ENCODE measurements around the gene TFR2. TPM values are rescaled to one million over a fixed set of nuclear protein-coding genes. Genes with fewer than 3 reads are reported as not detected.

TFR2 gene
- total RNA-seq, 1 donor: 0.31 TPM

- Histone ChIP-seq H3K27me3 (ENCODE audit: insufficient read depth, low read length) (no peaks in the 10 kb centered on the region), H3K9me3 (ENCODE audit: low read depth, low read length) (no peaks in the 10 kb centered on the region), H3K4me1 (ENCODE audit: insufficient read depth, low read length) (peaks cover 12% of the 10 kb centered on the region), H3K4me3 (ENCODE audit: low read length) (no peak overlapping the region)
These were observed 41.2 kb downstream of the TFR2 start for GRCh38 chr7:100599911-100600729.

GRCh38 chr7:100598425-100598824, 42.9 kb downstream of the TFR2 start:
- no peak overlapping the region for H3K4me3 ChIP-seq (ENCODE audit: low read length)
- H3K27me3 ChIP-seq (ENCODE audit: insufficient read depth, low read length): no peaks in the 10 kb centered on the region
- H3K9me3 ChIP-seq (ENCODE audit: low read depth, low read length): no peaks in the 10 kb centered on the region
- H3K4me1 ChIP-seq (ENCODE audit: insufficient read depth, low read length): no peaks in the 10 kb centered on the region

- no peak overlapping the region for H3K4me3 ChIP-seq (ENCODE audit: low read length)
- H3K9me3 ChIP-seq (ENCODE audit: low read depth, low read length): no peaks in the 10 kb centered on the region
- no peaks in the 10 kb centered on the region for H3K27me3 ChIP-seq (ENCODE audit: insufficient read depth, low read length)
- H3K4me1 ChIP-seq (ENCODE audit: insufficient read depth, low read length): no peaks in the 10 kb centered on the region
These were observed 46.2 kb downstream of the TFR2 start for GRCh38 chr7:100595188-100595587.

GRCh38 chr7:100591596-100591995, 49.8 kb downstream of the TFR2 start:
- peaks cover 9% of the 10 kb centered on the region for H3K4me1 ChIP-seq (ENCODE audit: insufficient read depth, low read length)
- H3K9me3 ChIP-seq (ENCODE audit: low read depth, low read length): no peaks in the 10 kb centered on the region
- H3K4me3 ChIP-seq (ENCODE audit: low read length): no peak overlapping the region
- no peaks in the 10 kb centered on the region for H3K27me3 ChIP-seq (ENCODE audit: insufficient read depth, low read length)

GRCh38 chr7:100590077-100590737, 51.1 kb downstream of the TFR2 start:
- H3K4me3 ChIP-seq (ENCODE audit: low read length): no peak overlapping the region
- peaks cover 9% of the 10 kb centered on the region for H3K4me1 ChIP-seq (ENCODE audit: insufficient read depth, low read length)
- no peaks in the 10 kb centered on the region for H3K27me3 ChIP-seq (ENCODE audit: insufficient read depth, low read length)
- H3K9me3 ChIP-seq (ENCODE audit: low read depth, low read length): no peaks in the 10 kb centered on the region

GRCh38 chr7:100589341-100589947, 51.9 kb downstream of the TFR2 start:
- no peak overlapping the region for H3K4me3 ChIP-seq (ENCODE audit: low read length)
- no peaks in the 10 kb centered on the region for H3K9me3 ChIP-seq (ENCODE audit: low read depth, low read length)
- peaks cover 17% of the 10 kb centered on the region for H3K4me1 ChIP-seq (ENCODE audit: insufficient read depth, low read length)
- no peaks in the 10 kb centered on the region for H3K27me3 ChIP-seq (ENCODE audit: insufficient read depth, low read length)

- Histone ChIP-seq H3K4me1 (ENCODE audit: insufficient read depth, low read length) (peaks cover 25% of the 10 kb centered on the region), H3K9me3 (ENCODE audit: low read depth, low read length) (no peaks in the 10 kb centered on the region), H3K4me3 (ENCODE audit: low read length) (no peak overlapping the region), H3K27me3 (ENCODE audit: insufficient read depth, low read length) (no peaks in the 10 kb centered on the region)
These were observed 52.9 kb downstream of the TFR2 start for GRCh38 chr7:100588438-100588837.

GRCh38 chr7:100586266-100587025, 54.9 kb downstream of the TFR2 start, which contains the start of gene FBXO24:
Gene FBXO24, plus strand, starts transcription at chr7:100586328. Its CDS starts 298 bp downstream, at chr7:100586626.
- Histone ChIP-seq H3K4me1 (ENCODE audit: insufficient read depth, low read length) (peaks cover 45% of the 10 kb centered on the region), H3K9me3 (ENCODE audit: low read depth, low read length) (no peaks in the 10 kb centered on the region), H3K27me3 (ENCODE audit: insufficient read depth, low read length) (no peaks in the 10 kb centered on the region), H3K4me3 (ENCODE audit: low read length) (peak within 1 kb of the TSS; percentile 98)

- no peaks in the 10 kb centered on the region for H3K9me3 ChIP-seq (ENCODE audit: low read depth, low read length)
- H3K27me3 ChIP-seq (ENCODE audit: insufficient read depth, low read length): no peaks in the 10 kb centered on the region
- H3K4me1 ChIP-seq (ENCODE audit: insufficient read depth, low read length): peaks cover 52% of the 10 kb centered on the region
- H3K4me3 ChIP-seq (ENCODE audit: low read length): peak within 1 kb of the TSS; percentile 98
These were observed 55.7 kb downstream of the TFR2 start, which contains the start of gene LRCH4 for GRCh38 chr7:100585511-100586265. Gene LRCH4, minus strand, starts transcription at chr7:100586129. Its CDS starts 29 bp downstream, at chr7:100586100.

GRCh38 chr7:100584683-100585510, 56.5 kb downstream of the TFR2 start:
- Histone ChIP-seq H3K4me3 (ENCODE audit: low read length) (peak overlapping the region; percentile 98), H3K9me3 (ENCODE audit: low read depth, low read length) (no peaks in the 10 kb centered on the region), H3K27me3 (ENCODE audit: insufficient read depth, low read length) (no peaks in the 10 kb centered on the region), H3K4me1 (ENCODE audit: insufficient read depth, low read length) (peaks cover 52% of the 10 kb centered on the region)

GRCh38 chr7:100584054-100584682, 57.2 kb downstream of the TFR2 start:
- Histone ChIP-seq H3K9me3 (ENCODE audit: low read depth, low read length) (no peaks in the 10 kb centered on the region), H3K4me3 (ENCODE audit: low read length) (peak overlapping the region; percentile 98), H3K27me3 (ENCODE audit: insufficient read depth, low read length) (no peaks in the 10 kb centered on the region), H3K4me1 (ENCODE audit: insufficient read depth, low read length) (peaks cover 52% of the 10 kb centered on the region)

- H3K4me1 ChIP-seq (ENCODE audit: insufficient read depth, low read length): peaks cover 52% of the 10 kb centered on the region
- H3K9me3 ChIP-seq (ENCODE audit: low read depth, low read length): no peaks in the 10 kb centered on the region
- H3K27me3 ChIP-seq (ENCODE audit: insufficient read depth, low read length): no peaks in the 10 kb centered on the region
- peak overlapping the region; percentile 98 for H3K4me3 ChIP-seq (ENCODE audit: low read length)
These were observed 58.0 kb downstream of the TFR2 start for GRCh38 chr7:100583132-100584053.
